Measurements from ENCODE around the gene PAK5. TPM values are rescaled to one million over a fixed set of nuclear protein-coding genes. Genes with fewer than 3 reads are reported as not detected.

PAK5 gene
- total RNA-seq, 4 donors from 2014 or later: 0.04 to 0.34 (median 0.24) TPM

GRCh38 chr20:9800421-9800820 lies 38.5 kb downstream of the PAK5 start:
- no peaks in the 10 kb centered on the region for H3K27me3 ChIP-seq
- intact Hi-C loops (cut with DNase I): no loop called here
- H3K36me3 ChIP-seq: no peaks in the 10 kb centered on the region
- no peak for TF ChIP-seq CTCF (IDR thresholded peaks at IDR 0.05)
- no peak for TF ChIP-seq POLR2A (IDR thresholded peaks at IDR 0.05)
- 38 to 50% methylated on average over 1 of the region's 1 CpG for WGBS, 2 donors
- no peak overlapping the region for H3K4me3 ChIP-seq
- H3K9me3 ChIP-seq: no peaks in the 10 kb centered on the region
- no peak overlapping the region for H3K27ac ChIP-seq
- no peaks in the 10 kb centered on the region for H3K4me1 ChIP-seq
- no peak for DNase-seq

- intact Hi-C loops (cut with DNase I): no loop called here
- H3K9me3 ChIP-seq: no peaks in the 10 kb centered on the region
- TF ChIP-seq CTCF (IDR thresholded peaks at IDR 0.05) (no peak), POLR2A (IDR thresholded peaks at IDR 0.05) (no peak)
- 93 to 95% methylated on average over 3 of the region's 3 CpGs for WGBS, 2 donors
- no peak overlapping the region for H3K27ac ChIP-seq
- H3K4me3 ChIP-seq: no peak overlapping the region
- no peak for DNase-seq
- H3K4me1 ChIP-seq: no peaks in the 10 kb centered on the region
- no peaks in the 10 kb centered on the region for H3K27me3 ChIP-seq
- H3K36me3 ChIP-seq: no peaks in the 10 kb centered on the region
These were observed 44.0 kb downstream of the PAK5 start for GRCh38 chr20:9794831-9795230.

GRCh38 chr20:9792674-9793073 lies 46.2 kb downstream of the PAK5 start:
- Histone ChIP-seq H3K4me3 (no peak overlapping the region), H3K4me1 (no peaks in the 10 kb centered on the region), H3K27ac (no peak overlapping the region), H3K9me3 (no peaks in the 10 kb centered on the region), H3K27me3 (no peaks in the 10 kb centered on the region), H3K36me3 (no peaks in the 10 kb centered on the region)
- intact Hi-C loops (cut with DNase I): no loop called here
- DNase-seq: no peak
- WGBS, 2 donors: 43 to 58% methylated on average over 6 of the region's 6 CpGs
- TF ChIP-seq POLR2A (IDR thresholded peaks at IDR 0.05) (no peak), CTCF (IDR thresholded peaks at IDR 0.05) (no peak)

GRCh38 chr20:9789131-9789530 lies 49.7 kb downstream of the PAK5 start:
- WGBS, 2 donors: 85 to 91% methylated on average over 2 of the region's 2 CpGs
- H3K4me3 ChIP-seq: no peak overlapping the region
- TF ChIP-seq POLR2A (IDR thresholded peaks at IDR 0.05) (no peak), CTCF (IDR thresholded peaks at IDR 0.05) (no peak)

GRCh38 chr20:9775176-9775575 lies 63.7 kb downstream of the PAK5 start:
- TF ChIP-seq CTCF (IDR thresholded peaks at IDR 0.05) (no peak), POLR2A (IDR thresholded peaks at IDR 0.05) (no peak)
- no peaks in the 10 kb centered on the region for H3K9me3 ChIP-seq
- H3K4me1 ChIP-seq: no peaks in the 10 kb centered on the region
- DNase-seq: no peak
- H3K27ac ChIP-seq: no peak overlapping the region
- no peak overlapping the region for H3K4me3 ChIP-seq
- WGBS, 2 donors: 84 to 86% methylated on average over 3 of the region's 3 CpGs
- H3K36me3 ChIP-seq: no peaks in the 10 kb centered on the region
- no peaks in the 10 kb centered on the region for H3K27me3 ChIP-seq
- intact Hi-C loops (cut with DNase I): no loop called here

More at GRCh38 chr20:9789131-9789530, 49.7 kb downstream of the PAK5 start:
- no peak for DNase-seq
- no peaks in the 10 kb centered on the region for H3K27me3 ChIP-seq
- intact Hi-C loops (cut with DNase I): no loop called here
- H3K9me3 ChIP-seq: no peaks in the 10 kb centered on the region
- H3K27ac ChIP-seq: no peak overlapping the region
- H3K4me1 ChIP-seq: no peaks in the 10 kb centered on the region
- H3K36me3 ChIP-seq: no peaks in the 10 kb centered on the region

Data from esophagus squamous epithelium (tissue), 5 donors.